Panc1 (cell line): Measurements from ENCODE around the gene C16orf74.

Source experiments
- CTCF ChIP-seq: fragments of 450-650 bp; IDR thresholded peaks from 2 replicates; pipeline ENCODE4 v1.5.1; 2017; ENCODE audit warnings: mild to moderate bottlenecking
- POLR2AphosphoS5 ChIP-seq: IDR thresholded peaks from 2 replicates; pipeline ENCODE4 v1.6.1; 2012; ENCODE audit warnings: mild to moderate bottlenecking, low read depth, low read length, moderate library complexity
- TCF7L2 ChIP-seq: IDR thresholded peaks from 2 replicates; pipeline ENCODE4 v1.6.1; 2011; ENCODE audit warnings: mild to moderate bottlenecking, low read depth, low read length, inconsistent platforms

DNA sequence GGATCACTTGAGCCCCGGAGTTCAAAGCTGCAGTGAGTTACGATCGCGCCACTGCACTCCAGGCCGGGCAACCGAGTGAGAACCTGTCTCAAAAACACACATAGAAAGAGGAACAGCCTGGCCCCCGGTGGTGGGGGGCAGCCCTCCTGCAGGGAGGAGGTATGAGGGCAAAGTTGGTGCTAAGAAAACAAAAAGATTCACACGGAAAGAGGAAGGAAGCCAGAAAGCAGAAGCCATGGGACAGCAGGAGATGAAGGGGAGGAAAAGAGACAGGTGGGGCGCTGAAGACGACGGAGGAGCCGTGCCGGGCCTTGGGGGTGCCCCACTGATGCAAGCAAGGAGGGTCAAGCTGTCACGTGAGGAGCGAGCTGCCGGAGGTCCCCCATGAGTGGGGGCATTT lies 8.2 kb upstream of the C16orf74 start:
- TF ChIP-seq POLR2AphosphoS5 (no peak), CTCF (no peak), TCF7L2 (no peak)
